GM12801 (cell line): ENCODE measurements around the gene SMIM12.

Source experiments
- TF ChIP-seq, protein P1 (sequence below): IDR thresholded peaks from one replicate; pipeline ENCODE4 v1.5.1; 2011; ENCODE audit warnings: control low read depth; ENCODE audit not compliant: insufficient read length; ENCODE audit errors: extremely low read depth

SMIM12 gene

GRCh38 chr1:34828611-34829010 is 30.9 kb downstream of the SMIM12 start:
- TF ChIP-seq, protein P1, sequence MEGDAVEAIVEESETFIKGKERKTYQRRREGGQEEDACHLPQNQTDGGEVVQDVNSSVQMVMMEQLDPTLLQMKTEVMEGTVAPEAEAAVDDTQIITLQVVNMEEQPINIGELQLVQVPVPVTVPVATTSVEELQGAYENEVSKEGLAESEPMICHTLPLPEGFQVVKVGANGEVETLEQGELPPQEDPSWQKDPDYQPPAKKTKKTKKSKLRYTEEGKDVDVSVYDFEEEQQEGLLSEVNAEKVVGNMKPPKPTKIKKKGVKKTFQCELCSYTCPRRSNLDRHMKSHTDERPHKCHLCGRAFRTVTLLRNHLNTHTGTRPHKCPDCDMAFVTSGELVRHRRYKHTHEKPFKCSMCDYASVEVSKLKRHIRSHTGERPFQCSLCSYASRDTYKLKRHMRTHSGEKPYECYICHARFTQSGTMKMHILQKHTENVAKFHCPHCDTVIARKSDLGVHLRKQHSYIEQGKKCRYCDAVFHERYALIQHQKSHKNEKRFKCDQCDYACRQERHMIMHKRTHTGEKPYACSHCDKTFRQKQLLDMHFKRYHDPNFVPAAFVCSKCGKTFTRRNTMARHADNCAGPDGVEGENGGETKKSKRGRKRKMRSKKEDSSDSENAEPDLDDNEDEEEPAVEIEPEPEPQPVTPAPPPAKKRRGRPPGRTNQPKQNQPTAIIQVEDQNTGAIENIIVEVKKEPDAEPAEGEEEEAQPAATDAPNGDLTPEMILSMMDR, result no peak

GRCh38 chr1:34827341-34827941 is 32.1 kb downstream of the SMIM12 start:
- TF ChIP-seq, protein P1, result no peak

DNA sequence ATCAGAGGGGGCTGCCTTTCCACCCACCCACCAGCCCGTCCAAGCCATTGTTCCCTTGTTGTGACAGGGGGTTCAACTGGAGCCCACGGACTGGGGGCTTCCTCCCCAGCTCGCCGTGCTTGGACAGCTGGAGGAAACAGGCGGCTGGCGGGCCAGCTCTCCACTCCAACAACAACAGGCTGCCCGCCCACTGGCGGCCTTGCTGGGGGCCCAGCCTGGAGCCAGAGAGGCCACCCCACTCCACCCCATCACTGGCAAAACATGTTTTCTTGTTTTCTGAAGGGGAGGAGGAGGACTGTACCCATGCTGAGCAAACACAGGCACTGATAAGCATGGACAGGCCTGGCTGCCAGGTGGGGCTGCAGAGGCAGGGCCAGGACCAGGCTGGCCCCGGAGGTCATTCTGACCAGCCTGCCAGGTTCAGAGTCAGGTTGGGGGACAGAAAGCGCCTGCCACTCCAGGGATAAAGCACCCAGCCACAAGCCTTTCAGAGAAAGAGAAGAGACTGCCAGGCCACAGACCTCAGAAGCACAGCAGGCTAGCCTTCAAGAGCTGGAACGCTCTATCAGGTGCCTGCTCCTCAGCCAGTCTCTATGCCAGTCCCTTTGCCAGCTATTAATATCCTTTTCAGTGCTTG is 34.0 kb downstream of the SMIM12 start:
- TF ChIP-seq, protein P1, result no peak

GRCh38 chr1:34824817-34825454 is 34.6 kb downstream of the SMIM12 start:
- TF ChIP-seq, protein P1, result no peak

- TF ChIP-seq, protein P1, result no peak
These were observed 37.3 kb downstream of the SMIM12 start for GRCh38 chr1:34822202-34822601.

- TF ChIP-seq, protein P1, result no peak
These were observed 42.8 kb downstream of the SMIM12 start for GRCh38 chr1:34816778-34817177.

GRCh38 chr1:34816332-34816731 is 43.2 kb downstream of the SMIM12 start:
- TF ChIP-seq, protein P1, result no peak
